ENCODE results near the gene AP1S1. TPM values are rescaled to one million over a fixed set of nuclear protein-coding genes. Genes with fewer than 3 reads are reported as not detected.
A peak's percentile ranks its signal among the peaks of the same experiment; 100 is the strongest.
"Not testable (repeated sequence)": the region's sequence is repeated elsewhere in the genome, so short reads cannot be mapped to it uniquely, and the experiment has no call there.

Gene AP1S1
- total and polyA plus RNA-seq, 5 donors, result 10.7 to 20.9 (median 12.5) TPM

DNA sequence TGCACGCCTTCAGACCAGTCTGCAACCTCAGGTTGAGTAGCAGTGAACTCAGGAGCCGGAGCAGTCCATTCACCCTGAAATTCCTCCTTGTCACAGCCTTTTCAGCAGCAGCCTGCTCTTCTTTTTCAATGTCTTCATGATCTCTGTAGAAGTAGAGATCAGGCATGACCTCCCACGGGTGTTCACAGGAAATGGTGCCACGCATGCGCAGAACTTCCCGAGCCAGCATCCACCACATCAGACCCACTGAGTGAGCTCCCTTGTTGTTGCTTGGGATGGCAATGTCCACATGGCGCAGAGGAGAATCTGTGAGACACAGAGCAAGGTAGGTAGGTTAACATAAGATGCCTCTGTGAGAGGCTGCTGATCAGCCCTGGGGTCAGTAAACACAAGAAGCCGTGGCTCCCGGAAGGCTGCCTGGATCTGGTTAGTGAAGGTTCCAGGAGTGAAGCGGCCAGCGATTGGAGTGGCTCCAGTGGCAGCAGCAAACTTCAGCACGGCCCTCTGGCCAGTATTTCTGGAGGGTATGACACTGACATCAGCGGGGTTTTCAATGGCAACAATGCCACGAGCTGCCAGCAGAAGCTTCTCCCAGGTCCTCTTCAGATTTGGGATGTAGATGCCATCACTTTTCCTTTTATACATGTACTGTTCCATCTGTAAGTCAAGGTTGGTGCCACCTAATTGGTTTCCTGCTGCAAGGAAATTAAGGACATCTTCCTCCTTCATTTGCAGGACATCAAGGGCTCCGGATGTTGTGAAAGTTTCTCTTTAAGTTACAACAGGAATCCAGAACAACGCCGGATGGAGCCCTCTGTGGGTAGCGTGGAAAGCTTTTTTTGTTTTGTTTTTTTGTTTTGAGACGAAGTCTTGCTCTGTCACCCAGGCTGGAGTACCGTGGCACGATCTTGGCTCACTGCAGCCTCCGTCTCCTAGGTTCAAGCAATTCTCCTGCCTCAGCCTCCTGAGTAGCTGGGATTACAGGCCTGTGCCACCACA lies 49.8 kb downstream of the AP1S1 start:
- H3K27me3 ChIP-seq (ENCODE audit: control insufficient read depth, insufficient read depth); H3K4me3 ChIP-seq (ENCODE audit: low read length); H3K27ac ChIP-seq (ENCODE audit: low read length); H3K4me1 ChIP-seq (ENCODE audit: control insufficient read depth, insufficient read depth, low read length); intact Hi-C loops (cut with DNase I); ATAC-seq; H3K9me3 ChIP-seq (ENCODE audit: control insufficient read depth, low read length): not testable (repeated sequence)
- peak in 1 of 3 donors; percentile 53 for DNase-seq
- 58% methylated on average over 22 of the region's 22 CpGs for WGBS

- DNase-seq (peak in 1 of 3 donors; percentile 34), ATAC-seq (no peak)
- Histone ChIP-seq H3K27me3 (ENCODE audit: control insufficient read depth, insufficient read depth) (no peaks in the 10 kb centered on the region), H3K4me3 (ENCODE audit: low read length) (no peak overlapping the region), H3K9me3 (ENCODE audit: control insufficient read depth, low read length) (no peaks in the 10 kb centered on the region), H3K27ac (ENCODE audit: low read length) (no peak overlapping the region), H3K4me1 (ENCODE audit: control insufficient read depth, insufficient read depth, low read length) (no peaks in the 10 kb centered on the region)
- 84% methylated on average over 32 of the region's 32 CpGs for whole genome bisulfite sequencing
- intact Hi-C loops (cut with DNase I), result no loop called here
Observed at GRCh38 chr7:101205901-101206664, 51.8 kb downstream of the AP1S1 start.

- Histone ChIP-seq H3K27me3 (ENCODE audit: control insufficient read depth, insufficient read depth) (no peaks in the 10 kb centered on the region), H3K9me3 (ENCODE audit: control insufficient read depth, low read length) (no peaks in the 10 kb centered on the region), H3K4me3 (ENCODE audit: low read length) (no peak overlapping the region), H3K4me1 (ENCODE audit: control insufficient read depth, insufficient read depth, low read length) (no peaks in the 10 kb centered on the region), H3K27ac (ENCODE audit: low read length) (no peak overlapping the region)
- DNase-seq, result peak in 1 of 3 donors; percentile 30
- WGBS, result 93% methylated on average over 19 of the region's 19 CpGs
- no peak for ATAC-seq
- intact Hi-C loops (cut with DNase I), result no loop called here
Observed at GRCh38 chr7:101206665-101207042, 52.4 kb downstream of the AP1S1 start.

- H3K27me3 ChIP-seq (ENCODE audit: control insufficient read depth, insufficient read depth), result no peaks in the 10 kb centered on the region
- 92% methylated on average over 17 of the region's 17 CpGs for WGBS
- H3K9me3 ChIP-seq (ENCODE audit: control insufficient read depth, low read length), result no peaks in the 10 kb centered on the region
- no peaks in the 10 kb centered on the region for H3K4me1 ChIP-seq (ENCODE audit: control insufficient read depth, insufficient read depth, low read length)
- H3K27ac ChIP-seq (ENCODE audit: low read length), result no peak overlapping the region
- no peak overlapping the region for H3K4me3 ChIP-seq (ENCODE audit: low read length)
- ATAC-seq (no peak), DNase-seq (peak in 1 of 3 donors; percentile 45)
- intact Hi-C loops (cut with DNase I), result no loop called here
Observed at GRCh38 chr7:101207459-101207858, 53.2 kb downstream of the AP1S1 start.

DNA sequence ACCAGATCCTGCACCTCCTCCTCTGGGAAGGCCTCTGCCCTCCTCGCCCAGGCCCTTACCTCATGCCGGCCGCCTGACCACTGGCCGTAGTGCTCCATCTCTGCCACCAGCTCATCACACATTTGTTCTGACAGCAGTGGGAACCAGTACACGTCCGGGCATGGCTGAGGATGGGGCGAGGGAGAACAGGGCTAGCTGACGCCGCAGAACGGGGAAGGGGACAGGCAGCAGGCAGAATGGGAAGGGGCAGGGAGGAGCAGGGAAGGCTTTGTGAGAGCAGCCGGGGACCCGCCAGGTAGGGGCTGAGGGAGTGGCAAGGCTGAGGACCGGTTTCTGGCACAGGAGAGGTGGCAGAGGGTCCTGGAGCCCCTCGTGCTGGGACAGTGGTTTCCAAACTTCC lies 54.5 kb downstream of the AP1S1 start:
- intact Hi-C loops (cut with DNase I), result no loop called here
- no peaks in the 10 kb centered on the region for H3K4me1 ChIP-seq (ENCODE audit: control insufficient read depth, insufficient read depth, low read length)
- 92% methylated on average over 14 of the region's 14 CpGs for WGBS
- no peak overlapping the region for H3K27ac ChIP-seq (ENCODE audit: low read length)
- H3K27me3 ChIP-seq (ENCODE audit: control insufficient read depth, insufficient read depth), result no peaks in the 10 kb centered on the region
- ATAC-seq (no peak), DNase-seq (peak in 1 of 3 donors; percentile 29)
- no peak overlapping the region for H3K4me3 ChIP-seq (ENCODE audit: low read length)
- H3K9me3 ChIP-seq (ENCODE audit: control insufficient read depth, low read length), result no peaks in the 10 kb centered on the region

DNA sequence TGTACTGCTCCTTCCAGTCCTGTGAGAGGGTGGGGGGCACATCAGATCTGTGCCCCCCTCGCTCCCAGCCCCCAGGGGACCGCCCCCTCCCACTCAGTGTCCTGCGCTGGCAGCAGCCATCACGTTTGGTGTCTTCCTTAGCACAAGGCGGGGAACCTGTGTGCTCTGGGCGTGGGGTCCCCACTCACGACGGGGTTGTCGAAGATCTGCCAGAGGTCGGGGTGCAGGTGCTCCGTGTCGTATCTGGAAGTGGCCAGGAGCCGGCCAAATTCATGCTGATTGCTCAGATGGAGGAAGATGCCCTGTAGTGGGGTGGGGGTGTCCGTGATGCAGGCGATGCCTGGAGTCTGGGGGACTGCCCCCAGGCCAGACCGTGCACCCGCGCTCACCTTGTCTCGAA lies 55.9 kb downstream of the AP1S1 start:
- no peaks in the 10 kb centered on the region for H3K27me3 ChIP-seq (ENCODE audit: control insufficient read depth, insufficient read depth)
- peak in 1 of 3 donors; percentile 33 for DNase-seq
- H3K27ac ChIP-seq (ENCODE audit: low read length), result no peak overlapping the region
- intact Hi-C loops (cut with DNase I), result no loop called here
- WGBS, result 92% methylated on average over 19 of the region's 19 CpGs
- H3K4me3 ChIP-seq (ENCODE audit: low read length), result no peak overlapping the region
- H3K9me3 ChIP-seq (ENCODE audit: control insufficient read depth, low read length), result no peaks in the 10 kb centered on the region
- no peak for ATAC-seq
- no peaks in the 10 kb centered on the region for H3K4me1 ChIP-seq (ENCODE audit: control insufficient read depth, insufficient read depth, low read length)

Small RNA genes within 50 kb of the gene (microRNA-seq; reads per million reads assigned to microRNA genes)
- gene MIR4653, result 0 reads per million in 2 donors

Other genes starting within 250 kb of the AP1S1 start
- gene MUC3A, start 204.9 kb upstream of the AP1S1 start, total RNA-seq, result under 1 TPM; 0.06 to 0.18 (median 0.10) TPM
- gene MUC3A, start 204.9 kb upstream of the AP1S1 start, polyA plus RNA-seq, result 0.63 TPM
- not detected for gene MUC12, start 184.9 kb upstream of the AP1S1 start, total RNA-seq
- gene MUC12, start 184.9 kb upstream of the AP1S1 start, polyA plus RNA-seq, result 0.63 TPM
- not detected for gene MUC17, start 134.4 kb upstream of the AP1S1 start, total RNA-seq
- not detected for gene MUC17, start 134.4 kb upstream of the AP1S1 start, polyA plus RNA-seq
- 10 to 100 TPM; 20.0 to 24.5 (median 22.3) TPM for gene TRIM56, start 69.0 kb upstream of the AP1S1 start, total RNA-seq
- gene TRIM56, start 69.0 kb upstream of the AP1S1 start, polyA plus RNA-seq, result 11.4 TPM
- 10 to 100 TPM in 1 of 4 donors, 1 to 10 TPM in 3; 1.2 to 11.9 (median 2.2) TPM for gene SERPINE1, start 27.4 kb upstream of the AP1S1 start, total RNA-seq
- 4.5 TPM for gene SERPINE1, start 27.4 kb upstream of the AP1S1 start, polyA plus RNA-seq
- not detected for gene VGF, start 11.1 kb downstream of the AP1S1 start, total RNA-seq
- gene VGF, start 11.1 kb downstream of the AP1S1 start, polyA plus RNA-seq, result 0.07 TPM
- gene NAT16, start 25.8 kb downstream of the AP1S1 start, total RNA-seq, result not detected
- gene NAT16, start 25.8 kb downstream of the AP1S1 start, polyA plus RNA-seq, result not detected
- not detected for gene MOGAT3, start 46.6 kb downstream of the AP1S1 start, total RNA-seq
- gene MOGAT3, start 46.6 kb downstream of the AP1S1 start, polyA plus RNA-seq, result not detected
- gene PLOD3, start 63.1 kb downstream of the AP1S1 start, total RNA-seq, result 10 to 100 TPM; 34.8 to 52.8 (median 44.0) TPM
- 31.2 TPM for gene PLOD3, start 63.1 kb downstream of the AP1S1 start, polyA plus RNA-seq
- 10 to 100 TPM; 51.5 to 62.8 (median 55.5) TPM for gene ZNHIT1, start 63.7 kb downstream of the AP1S1 start, total RNA-seq
- gene ZNHIT1, start 63.7 kb downstream of the AP1S1 start, polyA plus RNA-seq, result 108 TPM
- gene CLDN15, start 83.3 kb downstream of the AP1S1 start, total RNA-seq, result 1 to 10 TPM; 2.4 to 3.4 (median 3.0) TPM
- 4.2 TPM for gene CLDN15, start 83.3 kb downstream of the AP1S1 start, polyA plus RNA-seq
- 100 to 1,000 TPM; 245 to 315 (median 279) TPM for gene FIS1, start 90.6 kb downstream of the AP1S1 start, total RNA-seq
- 297 TPM for gene FIS1, start 90.6 kb downstream of the AP1S1 start, polyA plus RNA-seq
- 10 to 100 TPM; 22.0 to 34.7 (median 26.9) TPM for gene IFT22, start 167.3 kb downstream of the AP1S1 start, total RNA-seq
- gene IFT22, start 167.3 kb downstream of the AP1S1 start, polyA plus RNA-seq, result 35.0 TPM
- under 1 TPM in 1 of 4 donors, not detected in 3; 0.09 TPM for gene COL26A1, start 208.4 kb downstream of the AP1S1 start, total RNA-seq
- 0.11 TPM for gene COL26A1, start 208.4 kb downstream of the AP1S1 start, polyA plus RNA-seq